DND-41 (cell line): ENCODE data around the gene XYLT1.

Source experiments
- ATAC-seq: fragments of 200-7000 bp; cut with Tn5 transposase; 3 replicates; pipeline ENCODE4 v1.9.1; 2021; ENCODE audit warnings: low read depth; ENCODE audit not compliant: insufficient read depth
- DNase-seq: peaks from one replicate; pipeline ENCODE4 v3.0.0-alpha.2; 2020
- H2AFZ ChIP-seq: 2 replicates; pipeline ENCODE4 v1.6.0; 2012; ENCODE audit warnings: low read depth, low read length
- H3K27ac ChIP-seq: 2 replicates; pipeline ENCODE4 v1.5.1; 2012; ENCODE audit warnings: low read length, inconsistent platforms
- H3K27me3 ChIP-seq: fragments of 200-600 bp; sonication (generic); 2 replicates; pipeline ENCODE4 v1.6.0; 2012; ENCODE audit warnings: low read length, mild to moderate bottlenecking, inconsistent platforms; ENCODE audit not compliant: insufficient read depth, poor library complexity
- H3K36me3 ChIP-seq: 2 replicates; pipeline ENCODE4 v1.5.1; 2012; ENCODE audit warnings: low read length, inconsistent platforms; ENCODE audit not compliant: insufficient read depth
- H3K4me1 ChIP-seq: 2 replicates; pipeline ENCODE4 v1.5.1; 2012; ENCODE audit warnings: mild to moderate bottlenecking, low read length; ENCODE audit not compliant: insufficient read depth
- H3K4me2 ChIP-seq: 2 replicates; pipeline ENCODE4 v1.6.0; 2012; ENCODE audit warnings: mild to moderate bottlenecking, moderate library complexity, low read length, inconsistent platforms; ENCODE audit not compliant: insufficient read depth
- H3K4me3 ChIP-seq, 2 experiments: fragments of 200-600 bp in 1 of 2; shearing (Covaris generic) in 1 of 2; 2 replicates each; pipeline ENCODE4 v1.5.1; 2012 to 2016; ENCODE audit warnings: inconsistent platforms in 2 of 2, low read length in 2 of 2, mild to moderate bottlenecking in 2 of 2, low read depth in 1 of 2, moderate library complexity in 1 of 2
- H3K79me2 ChIP-seq: 2 replicates; pipeline ENCODE4 v1.6.0; 2012; ENCODE audit warnings: low read length, inconsistent platforms; ENCODE audit not compliant: insufficient read depth
- H3K9ac ChIP-seq: 2 replicates; pipeline ENCODE4 v1.6.0; 2012; ENCODE audit warnings: low read depth, mild to moderate bottlenecking, inconsistent platforms, low read length, moderate library complexity
- H3K9me3 ChIP-seq: 2 replicates; pipeline ENCODE4 v1.5.1; 2012; ENCODE audit warnings: low read length, moderate library complexity, mild to moderate bottlenecking, inconsistent platforms; ENCODE audit not compliant: insufficient read depth, severe bottlenecking
- H4K20me1 ChIP-seq: 2 replicates; pipeline ENCODE4 v1.6.0; 2012; ENCODE audit warnings: low read length; ENCODE audit not compliant: insufficient read depth
- CTCF ChIP-seq: IDR thresholded peaks from 2 replicates; pipeline ENCODE4 v1.5.1; 2012; ENCODE audit warnings: borderline replicate concordance, low read length, moderate library complexity, mild to moderate bottlenecking; ENCODE audit not compliant: poor library complexity, severe bottlenecking; ENCODE audit errors: extremely low read depth
- EZH2 ChIP-seq: IDR thresholded peaks from 3 replicates; pipeline ENCODE4 v1.6.1; 2012; ENCODE audit warnings: borderline replicate concordance, low read depth, mild to moderate bottlenecking, moderate library complexity, low read length, inconsistent platforms; ENCODE audit not compliant: severe bottlenecking

XYLT1 gene

GRCh38 chr16:17474572-17474971, 3.8 kb upstream of the XYLT1 start:
- TF ChIP-seq EZH2 (no peak), CTCF (no peak)
- H3K27me3 ChIP-seq: peaks cover 11% of the 10 kb centered on the region
- no peaks in the 10 kb centered on the region for H3K79me2 ChIP-seq
- H3K4me3 ChIP-seq: no peak overlapping the region
- H3K9me3 ChIP-seq: no peaks in the 10 kb centered on the region
- ATAC-seq: no peak
- peaks cover 9% of the 10 kb centered on the region for H4K20me1 ChIP-seq
- no peak overlapping the region for H3K27ac ChIP-seq
- H2AFZ ChIP-seq: no peak overlapping the region
- H3K4me2 ChIP-seq: no peak overlapping the region
- H3K36me3 ChIP-seq: no peaks in the 10 kb centered on the region
- no peak overlapping the region for H3K9ac ChIP-seq
- H3K4me1 ChIP-seq: peaks cover 30% of the 10 kb centered on the region
- DNase-seq: peak; percentile 5

- Histone ChIP-seq H3K9ac (no peak overlapping the region), H3K36me3 (no peaks in the 10 kb centered on the region), H3K4me2 (no peak overlapping the region), H3K4me3 (no peak overlapping the region), H3K27ac (no peak overlapping the region), H3K9me3 (no peaks in the 10 kb centered on the region), H4K20me1 (peaks cover 15% of the 10 kb centered on the region), H3K27me3 (peaks cover 17% of the 10 kb centered on the region), H2AFZ (no peak overlapping the region), H3K4me1 (peaks cover 35% of the 10 kb centered on the region), H3K79me2 (no peaks in the 10 kb centered on the region)
- ATAC-seq: peak; percentile 34; the same call in 2 of the 3 replicates
- TF ChIP-seq EZH2 (no peak), CTCF (no peak)
- DNase-seq: peak; percentile 48
Observed at GRCh38 chr16:17474037-17474436, 3.3 kb upstream of the XYLT1 start.

GRCh38 chr16:17471719-17472461, 1.1 kb upstream of the XYLT1 start:
- H3K9ac ChIP-seq: no peak overlapping the region
- no peaks in the 10 kb centered on the region for H3K36me3 ChIP-seq
- peaks cover 29% of the 10 kb centered on the region for H4K20me1 ChIP-seq
- no peaks in the 10 kb centered on the region for H3K79me2 ChIP-seq
- ATAC-seq (no peak), DNase-seq (no peak)
- no peaks in the 10 kb centered on the region for H3K9me3 ChIP-seq
- H3K27ac ChIP-seq: no peak overlapping the region
- H3K27me3 ChIP-seq: peaks cover 33% of the 10 kb centered on the region
- H3K4me1 ChIP-seq: peaks cover 36% of the 10 kb centered on the region
- peak overlapping the region; percentile 68; the same call in 1 of the 2 replicates for H2AFZ ChIP-seq
- no peak overlapping the region for H3K4me3 ChIP-seq
- TF ChIP-seq EZH2: no peak
- no peak for TF ChIP-seq CTCF
- 0 out of 2 replicates have a peak overlapping the region, but pooled peaks have one; percentile 88 for H3K4me2 ChIP-seq
